Stomach (tissue), 4 donors: Measurements from ENCODE around the gene CCL21.
A peak's percentile ranks its signal among the peaks of the same experiment; 100 is the strongest.

ENCODE experiments used
- CTCF ChIP-seq, 7 experiments: fragments of 450-650 bp in 4 of 7; fragments of 200-600 bp in 3 of 7; sonication (generic) in 3 of 7; IDR thresholded peaks; one replicate each; pipeline ENCODE4 v1.5.1; 2016 to 2019; ENCODE audit warnings: antibody characterized with exemption in 7 of 7, control low read depth in 2 of 7, mild to moderate bottlenecking in 1 of 7
- POLR2A ChIP-seq, 4 donors: fragments of 450-650 bp; IDR thresholded peaks; one replicate each; pipeline ENCODE4 v1.6.1; 2016; ENCODE audit warnings: antibody characterized with exemption in 4 of 4, control low read depth in 2 of 4, mild to moderate bottlenecking in 1 of 4, moderate library complexity in 1 of 4

DNA sequence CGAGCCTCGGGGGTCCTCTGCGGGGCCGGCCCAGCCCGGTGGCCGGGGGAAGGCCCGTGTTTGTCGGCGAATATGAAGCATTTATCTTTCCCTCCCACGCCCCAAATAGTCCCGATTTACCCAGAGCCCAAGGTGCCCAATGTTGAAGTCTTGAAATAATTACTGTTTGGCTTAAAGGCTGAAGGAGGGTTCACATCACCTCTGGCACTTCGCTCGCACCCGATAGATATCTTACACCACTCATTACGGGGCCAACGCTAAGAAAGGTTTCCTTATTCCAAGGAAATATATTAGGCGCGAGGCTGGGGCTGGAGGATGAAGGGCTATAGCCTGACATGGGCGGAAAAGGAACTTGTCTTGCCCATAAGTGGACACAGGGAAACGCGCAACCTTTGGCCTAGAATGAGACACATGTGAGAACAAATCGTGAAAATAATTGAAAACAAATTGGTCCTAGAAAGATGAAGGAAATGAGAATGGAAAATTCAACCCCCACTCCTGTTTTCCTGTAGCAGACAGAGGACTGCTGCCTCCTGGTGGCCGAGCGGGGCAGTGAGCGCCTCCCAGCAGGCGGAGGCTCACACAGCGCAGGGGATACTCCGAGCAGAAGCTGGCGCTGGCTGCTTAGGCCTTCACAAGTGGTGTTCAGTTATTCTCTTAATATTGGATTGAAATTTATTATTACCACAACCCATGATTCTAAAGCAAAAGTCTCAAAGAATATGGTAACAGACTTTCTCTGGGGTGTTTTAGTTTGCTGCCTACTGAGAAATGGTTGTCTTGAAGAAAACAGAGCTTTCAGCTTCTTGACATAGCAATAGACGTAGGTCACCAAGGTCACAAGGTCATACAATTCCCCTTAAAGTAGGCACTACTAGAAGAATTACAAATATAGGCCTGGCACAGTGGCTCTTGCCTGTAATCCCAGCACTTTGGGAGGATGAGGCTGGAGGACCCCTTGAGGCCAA lies 7.9 kb downstream of the CCL21 start:
- TF ChIP-seq POLR2A (IDR thresholded peaks at IDR 0.05), result no peak
- TF ChIP-seq CTCF (IDR thresholded peaks at IDR 0.05), result peak in 5 of 7 experiments; percentile 96 to 99 (median 97)
